ENCODE results near the gene AKNAD1. TPM values are rescaled to one million over a fixed set of nuclear protein-coding genes. Genes with fewer than 3 reads are reported as not detected.

Gene AKNAD1
- total and polyA plus RNA-seq, 2 of the 8 experiments (the other 6 are each of a cell fraction or from before 2014, with no cell fraction given): not detected

GRCh38 chr1:108813326-108813725 lies 43.6 kb downstream of the AKNAD1 start:
- H3K4me2 ChIP-seq (ENCODE audit: insufficient read depth in 1 of 2, low read depth in 2 of 2, low read length in 2 of 2): no peak overlapping the region
- H3K23me2 ChIP-seq (ENCODE audit: low read depth, low read length): no peaks in the 10 kb centered on the region
- FAIRE-seq (no peak), DNase-seq (ENCODE audit: low read depth in 1 of 2, low spot score in 2 of 2) (no peak)
- no peak overlapping the region for H4K91ac ChIP-seq (replicated peaks; ENCODE audit: insufficient read length, low read length)
- H2BK5ac ChIP-seq (ENCODE audit: low read depth, low read length): no peak overlapping the region
- H4K20me1 ChIP-seq (replicated peaks in 1 of 2; ENCODE audit: control insufficient read depth in 1 of 2, insufficient read depth in 2 of 2, low read length in 2 of 2): no peaks in the 10 kb centered on the region
- H3K36me3 ChIP-seq (ENCODE audit: control insufficient read depth in 2 of 4, insufficient read depth in 4 of 4, low read length in 3 of 4): peaks cover 0 to 3% (median 1%) of the 10 kb centered on the region in 4 experiments; a peak in 3 of 8 replicates
- no peak overlapping the region for H2BK120ac ChIP-seq (replicated peaks; ENCODE audit: low read depth, low read length)
- no peak overlapping the region for H3K4ac ChIP-seq (replicated peaks; ENCODE audit: insufficient read length, low read depth, low read length)
- no peak overlapping the region for H3K27ac ChIP-seq (ENCODE audit: low read depth, low read length)
- 91% methylated on average over 2 of the region's 2 CpGs; no CpG with 5 or more reads in 1 of the 2 experiments for WGBS, 2 experiments (ENCODE audit: extremely low coverage in 1 of 2, insufficient coverage in 1 of 2, insufficient read length in 1 of 2, insufficient replicate concordance in 2 of 2, low coverage in 1 of 2, low lambda C conversion rate in 2 of 2, missing lambda C conversion rate in 1 of 2)
- H3K9ac ChIP-seq (replicated peaks in 1 of 4; ENCODE audit: extremely low read depth in 1 of 4, low read depth in 3 of 4, low read length in 3 of 4): no peak overlapping the region
- peaks cover 0 to 25% (median 5%) of the 10 kb centered on the region in 4 experiments; a peak in 4 of 7 replicates for H3K4me1 ChIP-seq (replicated peaks in 1 of 4; ENCODE audit: control insufficient read depth in 3 of 4, insufficient read depth in 4 of 4, low read length in 3 of 4)
- H3K79me2 ChIP-seq (ENCODE audit: control insufficient read depth in 1 of 2, insufficient read depth in 2 of 2, low read length in 2 of 2): no peaks in the 10 kb centered on the region
- POLR2A ChIA-PET (ENCODE audit: partially characterized antibody): interaction anchor here (0.6 kb wide), 1 partner anchor 23 kb away, joined by 3 read pairs; no protein-coding TSS in a partner anchor
- no peak overlapping the region for H3K18ac ChIP-seq (ENCODE audit: extremely low read depth, low read length)
- no peaks in the 10 kb centered on the region for H3K27me3 ChIP-seq (replicated peaks in 1 of 4; ENCODE audit: control insufficient read depth in 3 of 4, extremely low read depth in 1 of 4, insufficient read depth in 3 of 4, low read length in 3 of 4)
- CTCF ChIA-PET (ENCODE audit: partially characterized antibody): interaction anchor here (1.5 kb wide), 1 partner anchor 84 kb away, joined by 6 read pairs; no protein-coding TSS in a partner anchor
- H4K8ac ChIP-seq (ENCODE audit: extremely low read depth, insufficient read depth, low read length): no peak overlapping the region
- H4K5ac ChIP-seq (ENCODE audit: insufficient read length, low read depth, low read length): no peak overlapping the region
- H3K14ac ChIP-seq (ENCODE audit: insufficient read length): no peak overlapping the region
- H3K56ac ChIP-seq (replicated peaks; ENCODE audit: insufficient read length, low read depth, low read length): no peak overlapping the region
- H2BK20ac ChIP-seq (ENCODE audit: low read length): no peak overlapping the region
- no peak overlapping the region for H2AK5ac ChIP-seq (ENCODE audit: low read depth, low read length)
- H3K4me3 ChIP-seq (ENCODE audit: extremely low read depth in 1 of 4, insufficient read depth in 2 of 4, low read depth in 3 of 4, low read length in 4 of 4): no peak overlapping the region
- H2AFZ ChIP-seq (ENCODE audit: low read length): no peak overlapping the region
- no peak overlapping the region for H3K23ac ChIP-seq (ENCODE audit: insufficient read length)
- no peak overlapping the region for H2BK15ac ChIP-seq (ENCODE audit: low read length)
- H3K79me1 ChIP-seq (ENCODE audit: low read depth, low read length): no peaks in the 10 kb centered on the region
- no peak overlapping the region for H2BK12ac ChIP-seq (ENCODE audit: low read depth, low read length)
- H3K9me3 ChIP-seq (ENCODE audit: insufficient read depth in 2 of 2, low read depth in 1 of 2, low read length in 1 of 2): no peaks in the 10 kb centered on the region
- TF ChIP-seq BACH1 (IDR thresholded peaks at IDR 0.05; ENCODE audit: low read length): no peak
- no peak for TF ChIP-seq RNF2 (IDR thresholded peaks at IDR 0.05; ENCODE audit: borderline replicate concordance, low read depth, low read length, missing control alignments, poor library complexity, severe bottlenecking)
- no peak for TF ChIP-seq CBX5 (IDR thresholded peaks at IDR 0.05; ENCODE audit: low read depth, low read length)
- no peak for TF ChIP-seq KDM4A (IDR thresholded peaks at IDR 0.05; ENCODE audit: low read depth, low read length, severe bottlenecking)
- no peak for TF ChIP-seq RAD21 (IDR thresholded peaks at IDR 0.05 in 1 of 2, conservative IDR thresholded peaks at IDR 0.05 in 1 of 2; ENCODE audit: low read depth in 2 of 2, low read length in 2 of 2)
- TF ChIP-seq ATF2 (IDR thresholded peaks at IDR 0.05; ENCODE audit: low read length): no peak
- no peak for TF ChIP-seq TBP (IDR thresholded peaks at IDR 0.05; ENCODE audit: low read depth, low read length)
- no peak for TF ChIP-seq YY1 (IDR thresholded peaks at IDR 0.05; ENCODE audit: low read depth, low read length)
- no peak for TF ChIP-seq BCL11A (IDR thresholded peaks at IDR 0.05; ENCODE audit: low read depth in 2 of 2, low read length in 2 of 2)
- TF ChIP-seq USF2 (IDR thresholded peaks at IDR 0.05; ENCODE audit: low read length): no peak
